ENCODE measurements around the gene MNAT1. TPM values are rescaled to one million over a fixed set of nuclear protein-coding genes. Genes with fewer than 3 reads are reported as not detected.

The MNAT1 gene
- total RNA-seq, 1 experiment from 2014 or later = 14.0 TPM

- DNase-seq (ENCODE audit: low spot score) = no peak
These were observed 230.3 kb downstream of the MNAT1 start for GRCh38 chr14:60964904-60965303.

- DNase-seq (ENCODE audit: low spot score) = no peak
These were observed 230.8 kb downstream of the MNAT1 start for GRCh38 chr14:60965402-60965801.

- DNase-seq (ENCODE audit: low spot score) = no peak
These were observed 233.5 kb downstream of the MNAT1 start for GRCh38 chr14:60968099-60968498.

GRCh38 chr14:60968671-60969070 lies 234.1 kb downstream of the MNAT1 start:
- DNase-seq (ENCODE audit: low spot score) = no peak

- peak; percentile 8 for DNase-seq (ENCODE audit: low spot score)
These were observed 235.6 kb downstream of the MNAT1 start for GRCh38 chr14:60970146-60970545.

- no peak for DNase-seq (ENCODE audit: low spot score)
These were observed 236.7 kb downstream of the MNAT1 start for GRCh38 chr14:60971271-60971670.

- DNase-seq (ENCODE audit: low spot score) = no peak
These were observed 237.7 kb downstream of the MNAT1 start for GRCh38 chr14:60972295-60972694.

GRCh38 chr14:60973070-60973469 lies 238.5 kb downstream of the MNAT1 start:
- DNase-seq (ENCODE audit: low spot score) = no peak

GRCh38 chr14:60974090-60974651 lies 239.6 kb downstream of the MNAT1 start:
- no peak for DNase-seq (ENCODE audit: low spot score)

GRCh38 chr14:60975551-60975950 lies 241.0 kb downstream of the MNAT1 start:
- no peak for DNase-seq (ENCODE audit: low spot score)

GRCh38 chr14:60977847-60978246 lies 243.3 kb downstream of the MNAT1 start:
- DNase-seq (ENCODE audit: low spot score) = no peak

- peak; percentile 90 for DNase-seq (ENCODE audit: low spot score)
These were observed 246.5 kb downstream of the MNAT1 start, which contains the start of the genes SLC38A6 and TRMT5 for GRCh38 chr14:60980811-60981632. SLC38A6 (plus strand) TSS chr14:60981245; CDS start chr14:60981278, 33 bp downstream. TRMT5 (minus strand) TSS chr14:60981079; CDS start chr14:60980973, 106 bp downstream.

GRCh38 chr14:60981633-60982455 lies 247.3 kb downstream of the MNAT1 start:
- peak; percentile 17 for DNase-seq (ENCODE audit: low spot score)

- DNase-seq (ENCODE audit: low spot score) = no peak
These were observed 249.6 kb downstream of the MNAT1 start for GRCh38 chr14:60984196-60984595.

- no peak for DNase-seq (ENCODE audit: low spot score)
These were observed 251.9 kb downstream of the MNAT1 start for GRCh38 chr14:60986500-60986899.

GRCh38 chr14:60989599-60989998 lies 255.0 kb downstream of the MNAT1 start:
- DNase-seq (ENCODE audit: low spot score) = no peak

GRCh38 chr14:60998617-60999016 lies 264.1 kb downstream of the MNAT1 start:
- no peak for DNase-seq (ENCODE audit: low spot score)

GRCh38 chr14:60999536-60999935 lies 265.0 kb downstream of the MNAT1 start:
- DNase-seq (ENCODE audit: low spot score) = no peak

- no peak for DNase-seq (ENCODE audit: low spot score)
These were observed 269.0 kb downstream of the MNAT1 start for GRCh38 chr14:61003571-61003970.

- no peak for DNase-seq (ENCODE audit: low spot score)
These were observed 285.0 kb downstream of the MNAT1 start for GRCh38 chr14:61019537-61019936.

All from HT-29 (cell line).